ENCODE data around the gene TMED5.
"Not testable (repeated sequence)": the region's sequence is repeated elsewhere in the genome, so short reads cannot be mapped to it uniquely, and the experiment has no call there.

TMED5 gene

DNA sequence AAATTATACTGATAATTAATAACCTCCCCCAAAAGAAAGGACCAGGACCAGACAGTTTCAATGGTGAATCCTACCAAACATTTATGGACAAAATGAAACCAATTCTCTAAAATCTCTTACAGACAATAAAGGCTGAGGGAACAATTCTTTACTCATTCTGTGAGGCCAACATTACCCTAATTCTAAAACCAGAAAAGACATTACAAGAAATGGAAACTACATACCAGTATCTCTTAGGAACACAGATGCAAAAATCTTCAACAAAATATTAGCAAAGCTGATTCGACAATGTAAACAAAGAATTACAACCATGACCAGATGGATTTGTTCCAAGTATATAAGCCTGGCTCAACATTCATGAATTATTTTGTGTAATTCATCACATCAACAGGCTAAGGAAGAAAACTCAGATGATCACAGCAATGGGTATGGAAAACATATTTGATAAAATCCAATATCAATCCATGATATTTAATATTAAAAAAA lies 8.6 kb downstream of the TMED5 start:
- no peak for DNase-seq (ENCODE audit: low read depth)

DNA sequence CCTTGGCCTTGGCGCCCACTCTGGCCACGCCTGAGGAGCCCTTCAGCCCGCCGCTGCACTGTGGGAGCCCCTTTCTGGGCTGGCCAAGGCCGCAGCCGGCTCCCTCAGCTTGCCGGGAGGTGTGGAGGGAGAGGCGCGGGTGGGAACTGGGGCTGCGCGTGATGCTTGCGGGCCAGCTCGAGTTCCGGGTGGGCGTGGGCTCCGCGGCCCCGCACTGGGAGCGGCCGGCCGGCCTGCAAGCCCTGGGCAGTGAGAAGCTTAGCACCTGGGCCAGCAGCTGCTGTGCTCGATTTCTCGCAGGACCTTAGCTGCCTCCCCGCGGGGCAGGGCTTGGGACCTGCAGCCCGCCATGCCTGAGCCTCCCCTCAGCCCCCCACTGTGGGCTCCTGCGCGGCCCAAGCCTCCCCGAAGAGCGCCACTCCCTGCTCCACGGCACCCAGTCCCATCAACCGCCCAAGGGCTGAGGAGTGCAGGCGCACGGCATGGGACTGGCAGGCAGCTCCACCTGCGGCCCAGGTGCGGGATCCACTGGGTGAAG lies 10.0 kb downstream of the TMED5 start:
- DNase-seq (ENCODE audit: low read depth) = not testable (repeated sequence)

DNA sequence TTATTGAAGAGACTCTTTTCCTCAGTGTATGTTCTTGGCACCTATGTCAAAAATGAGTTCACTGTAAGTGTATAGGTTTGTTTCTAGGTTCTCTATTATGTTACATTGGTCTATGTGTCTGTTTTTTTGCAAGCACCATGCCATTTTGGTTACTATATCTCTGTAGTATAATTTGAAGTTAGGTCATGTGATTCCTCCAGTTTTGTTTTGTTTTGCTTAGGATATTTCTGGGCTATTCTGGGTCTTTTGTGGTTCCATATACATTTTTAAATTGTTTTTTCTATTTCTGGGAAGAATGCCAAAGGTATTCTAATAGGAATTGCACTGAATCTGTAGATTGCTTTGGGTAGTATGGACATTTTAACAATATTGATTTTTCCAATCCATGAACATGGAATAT lies 13.2 kb downstream of the TMED5 start:
- no peak for DNase-seq (ENCODE audit: low read depth)

DNA sequence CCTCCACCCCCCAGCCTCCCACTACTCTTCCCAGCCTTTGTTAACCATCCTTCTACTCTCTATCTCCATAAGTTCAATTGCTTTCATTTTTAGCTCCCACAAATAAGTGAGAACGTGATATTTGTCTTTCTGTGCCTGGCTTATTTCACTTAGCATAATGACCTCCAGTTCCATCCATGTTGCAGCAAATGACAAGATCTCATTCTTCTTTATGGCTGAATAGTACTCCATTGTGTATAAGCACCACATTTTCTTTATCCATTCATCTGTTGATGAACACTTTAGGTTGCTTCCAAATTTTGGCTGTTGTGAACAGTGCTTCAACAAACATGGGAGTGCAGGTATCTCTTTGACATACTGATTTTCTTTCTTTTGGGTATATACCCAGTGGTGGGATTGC lies 14.3 kb downstream of the TMED5 start:
- not testable (repeated sequence) for DNase-seq (ENCODE audit: low read depth)

DNA sequence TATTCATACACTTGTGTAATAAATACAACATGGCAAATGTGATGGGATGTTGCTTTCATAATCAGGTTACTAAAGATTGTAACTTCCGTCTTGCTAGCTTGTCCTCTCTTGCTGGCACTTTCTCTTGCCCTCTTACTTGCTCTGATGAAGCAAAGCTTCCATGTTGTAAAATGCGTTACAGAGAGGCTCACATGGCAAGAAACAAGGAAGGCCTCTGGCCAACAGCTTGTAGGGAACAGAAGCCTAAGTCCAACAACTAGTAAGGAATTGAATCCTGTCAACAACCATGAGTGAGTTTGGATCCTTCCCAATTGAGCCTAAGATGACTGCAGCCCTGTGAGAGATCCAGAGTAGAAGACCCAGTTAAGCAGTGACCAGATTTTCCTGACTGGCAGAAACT lies 15.4 kb downstream of the TMED5 start:
- no peak for DNase-seq (ENCODE audit: low read depth)

- DNase-seq (ENCODE audit: low read depth) = not testable (repeated sequence)
Measured at GRCh38 chr1:93163314-93163713, 16.9 kb downstream of the TMED5 start.

DNA sequence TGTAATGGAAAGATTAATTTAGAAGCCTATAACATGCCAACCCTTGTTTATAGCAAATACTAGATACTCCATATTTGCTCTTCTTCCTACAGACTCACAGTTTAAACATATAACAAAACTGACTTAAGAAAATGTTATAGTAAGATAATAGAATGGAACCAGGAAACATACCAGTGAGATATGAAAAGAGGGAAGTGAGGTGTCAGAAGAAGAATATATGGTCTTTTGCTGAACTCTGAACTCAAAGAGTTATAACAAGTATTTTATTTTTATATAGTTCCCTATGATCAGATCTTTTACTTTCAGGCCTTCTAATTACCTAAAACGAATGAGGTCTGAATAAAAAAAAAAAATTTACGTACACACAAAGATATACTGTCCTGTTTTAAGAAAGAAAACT lies 20.9 kb downstream of the TMED5 start:
- no peak for DNase-seq (ENCODE audit: low read depth)

DNA sequence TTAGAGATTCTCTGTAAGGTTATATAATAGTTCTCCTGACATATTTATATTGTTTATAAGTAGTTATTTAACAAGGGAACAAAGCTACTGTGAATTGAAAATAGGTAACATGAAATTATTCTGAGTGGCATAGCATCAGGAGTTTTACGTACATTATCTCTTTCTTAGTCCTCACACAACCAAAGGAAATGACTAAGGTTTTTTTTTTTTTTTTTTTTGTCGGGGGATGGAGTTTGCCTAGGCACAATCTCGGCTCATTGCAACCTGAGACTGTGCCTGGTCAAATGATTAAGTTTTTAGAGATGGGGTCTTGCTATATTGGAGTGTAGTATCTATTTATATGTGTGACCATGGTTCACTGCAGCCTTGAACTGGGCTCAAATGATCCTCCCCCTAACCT lies 24.9 kb downstream of the TMED5 start:
- DNase-seq (ENCODE audit: low read depth) = no peak

DNA sequence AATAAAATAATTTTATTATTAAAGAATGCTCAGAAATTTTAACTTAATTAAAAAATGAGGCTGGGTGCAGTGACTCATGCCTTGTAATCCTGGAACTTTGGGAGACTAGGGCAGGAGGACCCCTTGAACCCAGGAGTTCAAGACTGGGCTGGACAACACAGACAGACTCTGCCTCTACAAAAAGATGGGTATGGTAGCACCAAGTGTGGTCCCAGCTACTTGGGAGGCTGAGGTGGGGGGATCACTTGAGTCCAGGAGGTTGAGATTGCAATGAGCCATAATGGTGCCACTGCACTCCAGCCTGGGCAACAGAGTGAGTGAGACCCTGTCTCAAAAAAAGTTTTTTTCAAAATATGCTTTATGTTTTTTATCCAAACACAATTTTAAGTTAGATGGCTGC lies 25.3 kb downstream of the TMED5 start:
- DNase-seq (ENCODE audit: low read depth) = no peak

GRCh38 chr1:93152835-93153234 lies 27.4 kb downstream of the TMED5 start:
- no peak for DNase-seq (ENCODE audit: low read depth)

DNA sequence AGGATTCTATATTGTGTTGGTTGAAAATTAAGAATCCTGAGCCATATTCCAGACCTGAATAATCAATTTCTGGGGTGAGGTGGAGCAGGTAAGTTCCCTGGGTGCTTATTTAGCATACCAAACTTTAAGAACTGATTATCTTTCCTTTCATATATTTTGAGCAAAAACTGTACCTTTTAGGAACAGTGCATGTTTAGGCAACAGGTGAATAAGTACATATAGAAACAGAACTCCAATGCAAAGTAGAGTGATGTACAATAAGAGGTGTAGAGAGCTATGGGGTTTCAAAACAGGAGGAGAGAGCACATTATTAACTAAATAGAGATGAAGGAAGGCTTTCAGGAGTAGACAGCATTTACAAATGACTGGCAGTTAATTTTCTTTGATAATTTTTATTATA lies 28.7 kb downstream of the TMED5 start:
- no peak for DNase-seq (ENCODE audit: low read depth)

- DNase-seq (ENCODE audit: low read depth) = no peak
Measured at GRCh38 chr1:93150729-93151128, 29.5 kb downstream of the TMED5 start.

- peak; percentile 7 for DNase-seq (ENCODE audit: low read depth)
Measured at GRCh38 chr1:93148001-93148400, 32.2 kb downstream of the TMED5 start.

DNA sequence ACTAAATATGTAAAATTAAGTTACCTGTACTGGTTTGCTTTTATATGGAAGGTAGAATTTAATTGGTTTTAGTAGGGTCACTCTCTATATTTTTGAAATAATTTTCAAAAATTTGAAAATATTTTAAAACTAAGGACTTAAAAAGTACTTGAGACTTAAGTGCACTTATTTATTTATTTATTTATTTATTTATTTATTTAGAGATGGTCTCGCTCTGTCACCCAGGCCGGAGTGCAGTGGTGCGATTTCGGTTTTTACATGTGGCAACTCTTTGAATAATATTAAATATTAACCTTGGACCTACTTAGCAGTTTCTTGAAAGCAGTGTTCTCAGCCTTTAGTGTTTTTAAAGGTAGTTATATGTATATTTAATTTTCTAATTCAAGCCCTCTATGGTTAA lies 36.4 kb downstream of the TMED5 start:
- no peak for DNase-seq (ENCODE audit: low read depth)

DNA sequence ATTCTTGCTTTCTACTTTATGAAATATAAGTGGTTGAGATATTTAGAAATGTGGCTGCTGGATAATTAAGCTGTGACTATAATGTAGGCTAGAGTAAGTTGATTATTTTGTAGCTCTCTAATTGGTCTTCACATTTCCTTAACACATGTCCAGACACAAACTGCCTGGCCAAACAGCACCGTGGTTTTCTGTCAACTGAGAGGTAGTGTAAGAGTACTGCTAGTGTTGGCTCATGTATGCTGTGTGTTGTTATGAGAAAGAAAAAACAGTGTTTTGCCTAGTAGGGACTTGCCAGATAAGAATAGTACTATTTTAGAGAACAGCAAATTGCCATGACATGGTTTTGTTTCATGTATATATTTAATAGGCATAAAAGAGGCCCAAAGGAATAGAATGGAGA lies 37.1 kb downstream of the TMED5 start:
- no peak for DNase-seq (ENCODE audit: low read depth)

DNA sequence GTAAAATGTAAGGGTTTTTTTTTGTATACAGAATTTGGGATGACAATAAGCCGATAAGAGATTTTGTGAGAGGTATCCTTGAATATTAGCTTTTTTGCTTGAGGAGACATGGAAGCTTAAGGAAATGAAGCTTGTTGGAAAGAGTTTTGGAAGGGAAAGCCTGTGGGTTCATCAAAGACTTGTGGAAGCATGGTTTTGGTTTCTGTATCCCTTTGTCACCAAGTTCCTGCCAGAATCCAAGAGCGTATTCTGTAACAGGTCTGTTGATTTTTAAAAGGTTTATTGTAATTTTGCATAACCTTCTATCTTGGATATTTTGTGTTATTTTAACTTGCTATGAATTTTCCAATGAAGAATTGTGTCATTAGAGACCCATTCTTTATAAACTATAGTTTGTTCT lies 38.1 kb downstream of the TMED5 start:
- no peak for DNase-seq (ENCODE audit: low read depth)

DNA sequence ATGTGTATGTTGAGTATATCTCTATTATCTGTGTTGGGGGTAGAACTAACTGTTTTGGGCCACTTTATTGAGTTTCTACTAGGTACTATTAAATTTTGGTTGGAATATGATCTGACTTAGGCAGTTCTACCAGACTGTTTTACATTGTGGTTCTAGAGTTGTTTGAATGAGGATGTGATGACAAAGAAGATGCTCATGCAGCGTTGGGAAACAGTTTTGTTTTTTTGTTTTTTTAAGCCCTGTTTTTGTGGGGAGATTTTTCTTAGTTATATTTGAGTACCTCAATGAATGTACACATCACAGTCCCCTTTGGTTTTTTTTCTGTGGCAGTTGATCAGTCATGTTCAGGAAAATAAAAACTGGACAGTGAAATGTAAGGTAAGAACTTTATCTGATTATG lies 40.1 kb downstream of the TMED5 start:
- DNase-seq (ENCODE audit: low read depth) = no peak

DNA sequence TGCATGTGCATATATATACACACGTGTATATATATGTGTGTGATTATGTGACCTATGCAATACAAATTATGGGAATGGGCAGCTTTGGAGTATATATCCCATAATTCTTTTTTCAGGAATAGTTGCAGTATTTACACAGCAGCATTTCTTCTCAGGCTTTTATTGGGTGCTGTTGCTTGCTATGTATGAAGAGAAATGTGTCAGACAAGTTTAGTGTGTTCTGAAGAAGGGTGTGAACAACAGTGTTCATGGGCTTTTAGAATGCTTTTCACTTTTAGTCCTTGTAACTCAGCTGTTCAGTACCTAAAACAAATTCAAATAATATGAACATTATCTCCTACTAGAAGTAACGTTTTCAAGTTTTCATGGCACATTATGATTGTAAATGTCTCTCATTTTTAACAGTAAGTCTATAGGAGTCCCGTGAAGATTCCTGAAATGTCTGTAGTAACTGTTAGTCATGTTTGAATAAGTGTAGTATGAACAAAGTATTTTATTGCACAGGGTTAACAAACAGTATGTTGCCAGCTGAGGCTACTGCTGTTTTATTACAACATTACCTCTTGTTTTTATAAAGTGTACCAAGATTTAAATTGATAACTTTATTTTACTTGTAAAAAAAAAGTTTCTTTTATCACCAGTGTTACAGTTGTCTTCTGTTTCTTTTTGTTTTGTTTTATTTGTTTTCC lies 42.5 kb downstream of the TMED5 start:
- no peak for DNase-seq (ENCODE audit: low read depth)

DNA sequence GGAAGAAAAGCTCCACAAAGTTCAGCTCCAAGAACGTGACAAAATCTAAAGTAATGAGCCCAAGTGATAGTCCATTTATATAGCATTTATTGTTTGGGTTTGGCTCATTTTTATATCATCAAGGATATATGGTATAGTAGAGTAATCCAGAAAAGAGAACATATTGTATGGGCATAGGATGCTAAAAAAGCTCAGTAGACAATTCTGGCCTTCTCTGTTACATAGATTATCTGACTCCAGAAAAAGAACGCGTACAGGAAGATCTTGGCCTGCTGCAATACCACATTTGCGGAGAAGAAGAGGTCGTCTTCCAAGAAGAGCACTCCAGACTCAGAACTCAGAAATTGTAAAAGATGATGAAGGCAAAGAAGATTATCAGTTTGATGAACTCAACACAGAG lies 43.8 kb downstream of the TMED5 start:
- no peak for DNase-seq (ENCODE audit: low read depth)

GRCh38 chr1:93132638-93133037 lies 47.6 kb downstream of the TMED5 start:
- DNase-seq (ENCODE audit: low read depth) = no peak

GRCh38 chr1:93129507-93130099 lies 50.6 kb downstream of the TMED5 start:
- no peak for DNase-seq (ENCODE audit: low read depth)

DNA sequence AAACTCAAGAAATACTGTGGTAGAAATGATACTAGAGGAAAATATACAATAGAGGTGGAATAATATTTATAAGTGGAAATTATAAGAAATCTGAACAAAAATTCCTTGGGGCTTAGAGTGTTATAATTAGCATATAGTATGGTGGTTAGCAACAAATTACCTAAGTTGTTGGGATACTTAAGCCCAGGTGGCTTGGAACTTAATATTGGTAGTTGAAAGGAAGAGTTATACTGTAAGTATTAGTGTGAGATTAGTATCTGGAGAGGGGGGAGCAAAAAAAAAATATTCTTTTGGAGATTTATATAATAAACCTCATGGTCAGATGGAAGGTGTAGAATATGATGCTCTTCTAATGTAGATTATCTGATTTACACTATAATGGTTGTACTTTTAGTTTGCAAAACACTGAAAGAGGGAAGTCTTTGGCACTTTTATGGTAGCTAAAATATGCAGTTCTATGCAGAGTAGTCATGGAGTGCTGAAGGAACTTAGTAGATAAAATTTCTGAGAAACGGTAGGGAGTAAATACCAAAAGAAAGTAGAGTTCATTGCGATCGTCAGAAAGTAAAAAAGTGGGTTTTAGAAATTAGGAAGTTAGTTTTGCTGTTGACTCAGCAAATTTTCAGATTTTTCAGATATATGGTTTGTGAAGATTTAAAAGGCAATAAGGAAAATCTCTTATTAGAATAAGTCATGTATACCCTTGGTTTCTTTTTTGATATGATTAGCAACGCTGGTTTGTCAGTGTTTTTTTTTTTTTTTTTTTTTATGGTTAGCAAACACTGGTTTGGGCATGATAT lies 55.5 kb downstream of the TMED5 start:
- no peak for DNase-seq (ENCODE audit: low read depth)

- no peak for DNase-seq (ENCODE audit: low read depth)
Measured at GRCh38 chr1:93123201-93123783, 56.9 kb downstream of the TMED5 start.

Measured in GM04504 (cell line).